A549 treated with Hydrocortisone at 1 μM for 4 hours (cell line): Measurements from ENCODE around the gene SZRD1. TPM values are rescaled to one million over a fixed set of nuclear protein-coding genes. Genes with fewer than 3 reads are reported as not detected.

Experiments
- total RNA-seq: library from RNA; stranded (reverse); fragments of 200-300 nt; extraction: Qiagen RNA extraction; gene quantifications from 5 replicates; pipeline ENCODE4 v1.2.3, GENCODE V29; 2022

Gene SZRD1
- 81.9 to 88.9 TPM (median 86.9 TPM) in 5 replicates for total RNA-seq

GRCh38 chr1:16366722-16367257 is at the start of gene SZRD1:
TSS of gene SZRD1 (plus strand) at chr1:16367242. CDS start at chr1:16367258, 16 bp downstream.

GRCh38 chr1:16351994-16352841 is 14.8 kb upstream of the SZRD1 start, which contains the start of gene FBXO42:
TSS of gene FBXO42 (minus strand) at chr1:16352480. CDS start at chr1:16315418, 37,062 bp downstream.

GRCh38 chr1:16436946-16437474 is 70.0 kb downstream of the SZRD1 start, which contains the start of gene SPATA21:
TSS of gene SPATA21 (minus strand) at chr1:16437424. CDS start at chr1:16431371, 6,053 bp downstream.

GRCh38 chr1:16440470-16441281 is 73.6 kb downstream of the SZRD1 start, which contains the start of gene NECAP2:
TSS of gene NECAP2 (plus strand) at chr1:16440724. CDS start at chr1:16440762, 38 bp downstream.

Other genes starting within 250 kb of the SZRD1 start
- 119 to 130 TPM (median 123 TPM) in 5 replicates for gene EPHA2, start 211.2 kb upstream of the SZRD1 start, total RNA-seq
- gene ARHGEF19, start 154.6 kb upstream of the SZRD1 start, total RNA-seq = 5.1 to 6.4 TPM (median 6.0 TPM) in 5 replicates
- gene CPLANE2, start 130.1 kb upstream of the SZRD1 start, total RNA-seq = 2.0 to 4.9 TPM (median 3.7 TPM) in 5 replicates
- 7.6 to 10.1 TPM (median 8.5 TPM) in 5 replicates for gene FBXO42, start 14.8 kb upstream of the SZRD1 start, total RNA-seq
- gene SPATA21, start 70.2 kb downstream of the SZRD1 start, total RNA-seq = 0.05 to 0.14 TPM (median 0.05 TPM) in 4 of 5 replicates, not detected in the other
- gene NECAP2, start 73.5 kb downstream of the SZRD1 start, total RNA-seq = 39.8 to 48.0 TPM (median 41.0 TPM) in 5 replicates
- gene RNU1-1, start 147.0 kb downstream of the SZRD1 start, total RNA-seq = 6.1 to 30.4 TPM (median 9.0 TPM) in 3 of 5 replicates, not detected in the others
- 16.4 to 22.4 TPM (median 21.8 TPM) in 5 replicates for gene NBPF1, start 246.3 kb downstream of the SZRD1 start, total RNA-seq